HUES6 (cell line): ENCODE measurements around the gene NDUFV1.
"Not testable (repeated sequence)": the region's sequence is repeated elsewhere in the genome, so short reads cannot be mapped to it uniquely, and the experiment has no call there.

ENCODE experiments used
- H3K27ac ChIP-seq: 2 replicates; pipeline ENCODE4 v1.7.0; 2013; ENCODE audit warnings: low read depth, mild to moderate bottlenecking, low read length, inconsistent platforms
- H3K27me3 ChIP-seq: 2 replicates; pipeline ENCODE4 v1.6.1; 2013; ENCODE audit warnings: low read length; ENCODE audit not compliant: control insufficient read depth, insufficient read depth
- H3K36me3 ChIP-seq: 2 replicates; pipeline ENCODE4 v1.6.1; 2013; ENCODE audit warnings: low read length; ENCODE audit not compliant: control insufficient read depth, insufficient read depth
- H3K4me1 ChIP-seq: 2 replicates; pipeline ENCODE4 v1.6.1; 2013; ENCODE audit warnings: low read length; ENCODE audit not compliant: control insufficient read depth, insufficient read depth
- H3K4me3 ChIP-seq: 2 replicates; pipeline ENCODE4 v1.5.1; 2013; ENCODE audit warnings: low read depth, low read length
- H3K9ac ChIP-seq: one replicate; pipeline ENCODE4 v1.6.1; 2013; ENCODE audit warnings: mild to moderate bottlenecking, low read length
- H3K9me3 ChIP-seq: 2 replicates; pipeline ENCODE4 v1.6.1; 2013; ENCODE audit warnings: low read depth, low read length; ENCODE audit not compliant: control insufficient read depth, insufficient read depth

NDUFV1 gene

GRCh38 chr11:67588136-67588503, 18.6 kb upstream of the NDUFV1 start:
- Histone ChIP-seq H3K36me3 (peaks cover 49% of the 10 kb centered on the region), H3K4me3 (no peak overlapping the region), H3K9me3 (no peaks in the 10 kb centered on the region), H3K9ac (no peak overlapping the region), H3K27ac (no peak overlapping the region), H3K4me1 (peaks cover 14% of the 10 kb centered on the region), H3K27me3 (no peaks in the 10 kb centered on the region)

- not testable (repeated sequence) for H3K4me3 ChIP-seq, H3K27me3 ChIP-seq, H3K27ac ChIP-seq, H3K9ac ChIP-seq, H3K9me3 ChIP-seq
- peaks cover 49% of the 10 kb centered on the region for H3K36me3 ChIP-seq
- H3K4me1 ChIP-seq = peaks cover 14% of the 10 kb centered on the region
These were observed 17.8 kb upstream of the NDUFV1 start for GRCh38 chr11:67588899-67589415.

- Histone ChIP-seq H3K4me1 (no peaks in the 10 kb centered on the region), H3K36me3 (peaks cover 10% of the 10 kb centered on the region), H3K9me3 (peaks cover 9% of the 10 kb centered on the region)
These were observed 13.7 kb upstream of the NDUFV1 start for GRCh38 chr11:67592880-67593564.

GRCh38 chr11:67593565-67593905, 13.2 kb upstream of the NDUFV1 start:
- Histone ChIP-seq H3K9me3 (peaks cover 9% of the 10 kb centered on the region), H3K9ac (no peak overlapping the region), H3K4me1 (no peaks in the 10 kb centered on the region), H3K27me3 (no peaks in the 10 kb centered on the region), H3K36me3 (peaks cover 7% of the 10 kb centered on the region), H3K4me3 (no peak overlapping the region), H3K27ac (no peak overlapping the region)

More at GRCh38 chr11:67592880-67593564, 13.7 kb upstream of the NDUFV1 start:
- Histone ChIP-seq H3K9ac (no peak overlapping the region), H3K4me3 (no peak overlapping the region), H3K27ac (no peak overlapping the region), H3K27me3 (no peaks in the 10 kb centered on the region)

- Histone ChIP-seq H3K27me3 (no peaks in the 10 kb centered on the region), H3K27ac (no peak overlapping the region), H3K36me3 (no peaks in the 10 kb centered on the region; the same call in 1 of the 2 replicates), H3K4me1 (no peaks in the 10 kb centered on the region), H3K9ac (no peak overlapping the region), H3K4me3 (no peak overlapping the region), H3K9me3 (peaks cover 12% of the 10 kb centered on the region)
These were observed 12.3 kb upstream of the NDUFV1 start for GRCh38 chr11:67594480-67594879.

GRCh38 chr11:67596753-67597300, 9.9 kb upstream of the NDUFV1 start:
- Histone ChIP-seq H3K27ac (no peak overlapping the region), H3K4me1 (no peaks in the 10 kb centered on the region), H3K9ac (no peak overlapping the region), H3K27me3 (no peaks in the 10 kb centered on the region), H3K36me3 (no peaks in the 10 kb centered on the region), H3K4me3 (no peak overlapping the region), H3K9me3 (peaks cover 12% of the 10 kb centered on the region)

- peaks cover 13% of the 10 kb centered on the region for H3K9me3 ChIP-seq
- not testable (repeated sequence) for H3K27me3 ChIP-seq, H3K27ac ChIP-seq, H3K4me1 ChIP-seq, H3K4me3 ChIP-seq, H3K9ac ChIP-seq, H3K36me3 ChIP-seq
These were observed 9.3 kb upstream of the NDUFV1 start for GRCh38 chr11:67597458-67597857.

- not testable (repeated sequence) for H3K9ac ChIP-seq, H3K27me3 ChIP-seq, H3K36me3 ChIP-seq, H3K27ac ChIP-seq, H3K4me3 ChIP-seq, H3K4me1 ChIP-seq
- peaks cover 16% of the 10 kb centered on the region for H3K9me3 ChIP-seq
These were observed 8.8 kb upstream of the NDUFV1 start for GRCh38 chr11:67597963-67598362.

GRCh38 chr11:67599149-67599548, 7.6 kb upstream of the NDUFV1 start:
- no peak overlapping the region for H3K9ac ChIP-seq
- H3K27ac ChIP-seq = no peak overlapping the region
- no peak overlapping the region for H3K4me3 ChIP-seq
- H3K27me3 ChIP-seq = no peaks in the 10 kb centered on the region; the same call in 1 of the 2 replicates
- H3K4me1 ChIP-seq = peaks cover 10% of the 10 kb centered on the region
- no peaks in the 10 kb centered on the region for H3K36me3 ChIP-seq
- peaks cover 16% of the 10 kb centered on the region for H3K9me3 ChIP-seq

GRCh38 chr11:67600324-67601029, 6.3 kb upstream of the NDUFV1 start:
- Histone ChIP-seq H3K9me3 (peaks cover 16% of the 10 kb centered on the region), H3K4me3 (no peak overlapping the region), H3K27me3 (no peaks in the 10 kb centered on the region; the same call in 1 of the 2 replicates), H3K27ac (no peak overlapping the region), H3K9ac (no peak overlapping the region), H3K4me1 (peaks cover 22% of the 10 kb centered on the region), H3K36me3 (no peaks in the 10 kb centered on the region)

GRCh38 chr11:67601098-67601497, 5.6 kb upstream of the NDUFV1 start:
- H3K36me3 ChIP-seq = no peaks in the 10 kb centered on the region
- H3K27ac ChIP-seq = no peak overlapping the region
- H3K4me3 ChIP-seq = no peak overlapping the region
- H3K4me1 ChIP-seq = peaks cover 28% of the 10 kb centered on the region
- peaks cover 14% of the 10 kb centered on the region for H3K9me3 ChIP-seq
- H3K27me3 ChIP-seq = no peaks in the 10 kb centered on the region; the same call in 1 of the 2 replicates
- H3K9ac ChIP-seq = no peak overlapping the region
